Spleen (tissue), 11 donors: ENCODE data around the gene TBR1. TPM values are rescaled to one million over a fixed set of nuclear protein-coding genes. Genes with fewer than 3 reads are reported as not detected.

Experiments used
- DNase-seq: peaks from one replicate; pipeline ENCODE4 v3.0.0-alpha.2; 2020
- H3K27ac ChIP-seq, 8 donors: fragments of 200-600 bp; sonication (generic) in 7 of 8; 1 replicate in 4 of 8; 2 replicates in 4 of 8; pipeline versions ENCODE4 v1.5.0 to v1.8.0; 2016 to 2021; ENCODE audit warnings: inconsistent platforms in 4 of 8, mild to moderate bottlenecking in 4 of 8, moderate library complexity in 1 of 8
- H3K27me3 ChIP-seq, 7 donors: fragments of 200-600 bp; sonication (generic) in 6 of 7; replicated peaks in 1 of 7; 1 replicate in 4 of 7; 2 replicates in 3 of 7; pipeline versions ENCODE4 v1.5.0 to v1.8.0; 2016 to 2021; ENCODE audit warnings: inconsistent platforms in 3 of 7, mild to moderate bottlenecking in 1 of 7
- H3K36me3 ChIP-seq, 6 donors: fragments of 200-600 bp; sonication (generic) in 5 of 6; 1 replicate in 4 of 6; 2 replicates in 2 of 6; pipeline versions ENCODE4 v1.5.0 to v1.8.0; 2016 to 2021; ENCODE audit warnings: inconsistent platforms in 2 of 6
- H3K4me1 ChIP-seq, 6 donors: fragments of 200-600 bp; sonication (generic) in 5 of 6; 1 replicate in 3 of 6; 2 replicates in 3 of 6; pipeline versions ENCODE4 v1.5.0 to v1.8.0; 2016 to 2021; ENCODE audit warnings: inconsistent platforms in 3 of 6
- H3K4me3 ChIP-seq, 8 donors: fragments of 200-600 bp; sonication (generic) in 7 of 8; 1 replicate in 4 of 8; 2 replicates in 4 of 8; pipeline versions ENCODE4 v1.5.0 to v1.8.0; 2016 to 2021; ENCODE audit warnings: inconsistent platforms in 4 of 8, mild to moderate bottlenecking in 4 of 8, moderate library complexity in 2 of 8
- H3K9me3 ChIP-seq, 8 donors: fragments of 200-600 bp; sonication (generic) in 7 of 8; 1 replicate in 4 of 8; 2 replicates in 4 of 8; pipeline versions ENCODE4 v1.5.0 to v1.8.0; 2016 to 2021; ENCODE audit warnings: inconsistent platforms in 4 of 8
- CTCF ChIP-seq, 11 experiments: fragments of 200-600 bp in 7 of 11; fragments of 450-650 bp in 4 of 11; sonication (generic) in 4 of 11; IDR thresholded peaks in 8 of 11; conservative IDR thresholded peaks in 3 of 11; 1 replicate in 7 of 11; 2 replicates in 4 of 11; pipeline versions ENCODE4 v1.4.0 to v1.8.0; 2016 to 2021; ENCODE audit warnings: antibody characterized with exemption in 11 of 11, inconsistent platforms in 4 of 11, mild to moderate bottlenecking in 1 of 11
- POLR2A ChIP-seq, 3 donors: fragments of 450-650 bp; IDR thresholded peaks; one replicate each; pipeline ENCODE4 v1.5.1; 2017; ENCODE audit warnings: antibody characterized with exemption in 3 of 3, mild to moderate bottlenecking in 1 of 3
- POLR2AphosphoS5 ChIP-seq, 3 donors: sonication (generic); formaldehyde crosslinking; IDR thresholded peaks; one replicate each; pipeline ENCODE4 v1.5.1; 2017; ENCODE audit warnings: antibody characterized with exemption in 3 of 3
- WGBS, 5 donors: extraction: QIAGEN DNeasy Blood & Tissue Kit in 3 of 5; methylation state at CpG; one replicate each; pipeline versions ENCODE4 v1.1.5 to v1.1.7; 2013 to 2018; 5-methylcytosine and 5-hydroxymethylcytosine counted together
- intact Hi-C: fragments of 100-400 bp; cut with DNase I; formaldehyde crosslinking; loops from one replicate; pipeline ENCODE4 v1.15.0; 2023; ENCODE audit warnings: low total_unique reads
- polyA plus RNA-seq, 3 donors: library from polyadenylated mRNA; stranded (reverse); fragments of 200-250 nt; gene quantifications; one replicate each; pipeline ENCODE4 v1.2.1, GENCODE V29; 2013
- total RNA-seq, 7 donors: library from RNA; depleted of rRNA in 3 of 7; stranded (reverse); fragments of >200 nt in 3 of 7; fragmentation: NEBNext Ultra II Directional in 4 of 7; extraction: Animal tissue kit (Norgen Biotek cat#: 25700) in 4 of 7; gene quantifications; one replicate each; pipeline versions ENCODE4 v1.1.0 to v1.2.1, GENCODE V29; 2016 to 2021
- donor health status: healthy with polysubstance abuse.
- donor health status: DM: no; HTN: no; CAD: no; lungs with moderate emphysema.
- donor health status: DM: no; HTN: no; CAD: no.
- donor health status: Bipolar disorder and iron deficiency.
- donor health status: healthy.
- donor health status: DM: no; HTN: no; CAD: no.
- donor health status: DM: yes; HTN: yes; CAD: no.

Gene TBR1
- total and polyA plus RNA-seq, 10 donors, result 0.03 to 0.17 TPM; not detected in 8

DNA sequence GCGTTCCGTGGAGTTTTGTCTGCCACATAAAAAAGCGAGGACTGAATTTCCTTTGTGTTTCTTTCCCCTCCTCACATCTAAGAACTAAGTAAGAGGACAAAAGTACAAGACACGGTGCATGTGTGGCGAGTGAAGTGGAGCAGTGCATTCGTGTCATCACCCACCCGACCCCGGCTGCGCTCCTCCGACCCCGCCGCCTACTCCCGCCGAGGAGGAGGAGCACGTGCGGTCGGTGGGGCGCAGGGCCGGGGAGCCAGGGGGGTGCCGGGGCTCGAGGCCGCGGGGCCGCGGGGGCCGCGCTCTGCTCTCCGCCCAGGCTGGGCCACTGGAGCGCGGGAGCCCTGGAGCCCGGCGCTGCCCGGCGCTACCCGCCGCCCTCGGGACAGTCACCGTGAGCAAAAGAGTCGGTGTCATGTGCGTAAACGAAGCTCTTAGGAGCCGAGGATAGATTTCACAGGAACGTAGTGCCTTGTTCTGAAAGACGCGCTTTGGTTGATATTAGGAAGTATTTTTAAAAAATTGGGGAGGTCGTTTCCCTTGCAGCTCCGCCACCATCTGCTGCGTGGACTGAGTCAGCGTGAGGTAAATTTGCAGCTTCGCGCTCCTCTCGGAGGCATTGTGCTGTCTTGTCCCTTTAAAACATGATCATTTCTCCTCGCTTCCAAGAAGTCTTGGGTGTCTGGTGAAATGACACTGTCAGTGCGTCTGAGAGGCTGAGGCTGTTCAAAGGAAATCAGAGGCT, 11.0 kb downstream of the TBR1 start:
- H3K27me3 ChIP-seq, result peaks cover 17 to 100% (median 82%) of the 10 kb centered on the region in 7 donors
- DNase-seq, result no peak
- 3 to 10% (median 5%) methylated on average over 27 to 54 of the region's 54 CpGs for WGBS, 5 donors
- H3K27ac ChIP-seq, result no peak overlapping the region
- H3K4me3 ChIP-seq, result peak overlapping the region in 7 of 8 donors; percentile 1 to 59 (median 11)
- intact Hi-C loops, result no loop called here
- H3K4me1 ChIP-seq, result peaks cover 0 to 41% (median 30%) of the 10 kb centered on the region in 6 donors
- H3K9me3 ChIP-seq, result no peaks in the 10 kb centered on the region
- no peaks in the 10 kb centered on the region for H3K36me3 ChIP-seq
- TF ChIP-seq POLR2AphosphoS5 (IDR thresholded peaks at IDR 0.05), result peak in 1 of 3 donors; percentile 22
- TF ChIP-seq POLR2A (IDR thresholded peaks at IDR 0.05), result no peak

DNA sequence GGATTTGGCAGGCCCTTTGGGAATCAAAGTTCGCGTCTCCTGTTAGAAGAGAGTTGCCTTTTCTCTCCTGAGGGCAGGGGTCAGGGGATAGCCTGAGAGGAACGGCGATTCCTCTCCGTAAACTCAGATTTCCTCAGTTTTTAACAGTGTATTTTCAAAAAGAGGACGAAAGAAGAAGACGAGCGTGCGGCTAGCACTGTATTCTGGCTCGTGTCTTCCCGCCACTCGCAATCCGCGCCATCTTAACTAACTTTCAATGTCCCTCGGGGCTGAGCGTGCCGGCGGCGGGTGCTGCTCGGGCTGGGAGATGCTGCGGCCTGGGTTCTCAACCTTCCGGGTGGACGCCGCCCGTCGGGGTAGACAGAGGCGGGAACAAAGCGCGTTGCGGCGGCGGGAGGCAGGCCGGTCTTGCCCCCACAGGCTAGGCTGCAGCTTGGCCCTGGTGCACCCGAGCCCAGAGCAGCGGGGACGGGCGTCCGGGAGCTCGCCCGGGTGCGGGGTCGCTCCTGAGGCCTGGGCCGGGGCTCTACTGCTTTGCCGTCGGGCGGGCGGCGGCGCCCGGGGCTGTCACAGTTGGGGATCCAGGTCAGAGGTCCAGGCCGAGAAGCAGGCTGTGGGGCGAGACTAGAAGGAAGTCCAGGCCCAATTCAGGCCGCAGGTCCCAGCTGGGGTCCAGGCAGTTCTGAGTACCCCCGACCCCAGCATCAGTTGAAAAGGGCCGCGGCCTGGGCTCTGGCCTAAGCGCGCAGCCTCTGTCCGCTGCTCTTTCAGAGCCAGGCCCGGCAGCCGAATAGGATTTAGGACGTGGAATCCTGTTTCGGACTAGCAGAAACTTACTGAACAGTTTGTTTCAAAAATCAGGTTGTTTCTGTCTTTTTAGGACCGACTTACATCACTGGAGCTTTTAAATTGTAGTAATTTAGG, 11.8 kb downstream of the TBR1 start:
- Histone ChIP-seq H3K9me3 (no peaks in the 10 kb centered on the region), H3K4me3 (peak overlapping the region in 3 of 8 donors; percentile 9 to 59 (median 23)), H3K27ac (no peak overlapping the region), H3K36me3 (no peaks in the 10 kb centered on the region), H3K4me1 (peaks cover 0 to 37% (median 30%) of the 10 kb centered on the region in 6 donors), H3K27me3 (peaks cover 17 to 100% (median 76%) of the 10 kb centered on the region in 7 donors)
- intact Hi-C loops, result no loop called here
- no peak for DNase-seq
- 25 to 35% (median 31%) methylated on average over 60 to 64 of the region's 64 CpGs for WGBS, 5 donors
- no peak for TF ChIP-seq CTCF (IDR thresholded peaks at IDR 0.05 in 8 of 11, conservative IDR thresholded peaks at IDR 0.05 in 3 of 11)
- no peak for TF ChIP-seq POLR2A (IDR thresholded peaks at IDR 0.05)
- no peak for TF ChIP-seq POLR2AphosphoS5 (IDR thresholded peaks at IDR 0.05)

GRCh38 chr2:161430386-161430785, 14.3 kb downstream of the TBR1 start:
- H3K27me3 ChIP-seq, result peaks cover 11 to 90% (median 52%) of the 10 kb centered on the region in 7 donors
- H3K4me3 ChIP-seq, result no peak overlapping the region
- no peak overlapping the region for H3K27ac ChIP-seq
- intact Hi-C loops, result no loop called here
- peaks cover 0 to 20% (median 13%) of the 10 kb centered on the region in 6 donors for H3K4me1 ChIP-seq
- H3K36me3 ChIP-seq, result no peaks in the 10 kb centered on the region
- no peak for DNase-seq
- H3K9me3 ChIP-seq, result peaks cover 0 to 6% (median 3%) of the 10 kb centered on the region in 8 donors
- no peak for TF ChIP-seq POLR2A (IDR thresholded peaks at IDR 0.05)
- 68 to 86% (median 78%) methylated on average over 2 of the region's 2 CpGs for WGBS, 5 donors

DNA sequence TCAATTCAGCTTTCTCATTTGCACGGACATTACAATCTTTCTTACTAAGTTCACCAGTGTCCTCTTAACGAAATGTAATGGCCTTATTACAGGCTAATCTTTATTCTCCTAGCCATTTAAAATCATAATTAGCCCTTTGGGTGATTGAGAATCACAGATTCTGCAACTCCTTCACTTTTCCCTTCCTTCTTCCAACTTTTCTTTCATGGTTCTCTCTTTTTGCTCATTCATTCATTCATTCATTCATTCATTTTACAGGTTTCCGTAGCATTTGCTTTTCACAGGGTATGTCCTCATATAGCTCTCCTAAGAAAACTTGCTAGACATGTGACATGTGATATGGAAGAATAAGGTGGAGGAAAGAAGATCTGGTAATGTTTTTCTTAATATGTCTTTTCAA, 16.0 kb downstream of the TBR1 start:
- intact Hi-C loops, result no loop called here
- no peak for TF ChIP-seq POLR2A (IDR thresholded peaks at IDR 0.05)
- no peak for TF ChIP-seq POLR2AphosphoS5 (IDR thresholded peaks at IDR 0.05)
- TF ChIP-seq CTCF (IDR thresholded peaks at IDR 0.05 in 8 of 11, conservative IDR thresholded peaks at IDR 0.05 in 3 of 11), result no peak
- WGBS, 5 donors, result 85 to 90% (median 87%) methylated on average over 3 of the region's 3 CpGs
- Histone ChIP-seq H3K36me3 (no peaks in the 10 kb centered on the region), H3K27ac (no peak overlapping the region), H3K9me3 (peaks cover 0 to 12% (median 8%) of the 10 kb centered on the region in 8 donors), H3K27me3 (peaks cover 6 to 86% (median 35%) of the 10 kb centered on the region in 7 donors), H3K4me3 (no peak overlapping the region), H3K4me1 (peaks cover 0 to 11% (median 7%) of the 10 kb centered on the region in 6 donors)
- DNase-seq, result no peak
